Measurements from ENCODE around the gene MELTF.

DNA sequence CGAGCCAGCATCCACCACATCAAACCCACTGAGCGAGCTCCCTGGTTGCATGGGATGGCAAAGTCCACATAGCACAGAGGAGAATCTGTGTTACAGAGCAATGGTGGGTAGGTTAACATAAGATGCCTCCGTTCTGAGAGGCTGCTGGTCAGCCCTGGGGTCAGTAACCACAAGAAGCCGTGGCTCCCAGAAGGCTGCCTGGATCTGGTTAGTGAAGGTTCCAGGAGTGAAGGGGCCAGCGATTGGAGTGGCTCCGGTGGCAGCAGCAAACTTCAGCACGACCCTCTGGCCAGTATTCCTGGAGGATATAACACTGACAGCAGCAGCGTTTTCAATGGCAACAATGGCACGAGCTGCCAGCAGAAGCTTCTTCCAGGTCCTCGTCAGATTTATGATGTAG is 42.6 kb downstream of the MELTF start:
- TF ChIP-seq ZNF384 (IDR thresholded peaks at IDR 0.05) (no peak), HDGF (IDR thresholded peaks at IDR 0.05; ENCODE audit: borderline replicate concordance) (no peak), ELF4 (IDR thresholded peaks at IDR 0.05) (no peak), FOXM1 (IDR thresholded peaks at IDR 0.05; ENCODE audit: borderline replicate concordance) (no peak), LEF1 (IDR thresholded peaks at IDR 0.05; ENCODE audit: borderline replicate concordance) (no peak), SP1 (IDR thresholded peaks at IDR 0.05) (no peak), BHLHE40 (IDR thresholded peaks at IDR 0.05; ENCODE audit: borderline replicate concordance) (no peak), SUZ12 (IDR thresholded peaks at IDR 0.05) (no peak), ARNT (IDR thresholded peaks at IDR 0.05) (no peak), PKNOX1 (IDR thresholded peaks at IDR 0.05) (no peak), TARDBP (IDR thresholded peaks at IDR 0.05) (no peak)
